ENCODE results near the gene ZNF627.
A peak's percentile ranks its signal among the peaks of the same experiment; 100 is the strongest.
"Not testable (repeated sequence)": the region's sequence is repeated elsewhere in the genome, so short reads cannot be mapped to it uniquely, and the experiment has no call there.

ZNF627 gene

GRCh38 chr19:11576227-11576626, 21.1 kb upstream of the ZNF627 start:
- DNase-seq: no peak

DNA sequence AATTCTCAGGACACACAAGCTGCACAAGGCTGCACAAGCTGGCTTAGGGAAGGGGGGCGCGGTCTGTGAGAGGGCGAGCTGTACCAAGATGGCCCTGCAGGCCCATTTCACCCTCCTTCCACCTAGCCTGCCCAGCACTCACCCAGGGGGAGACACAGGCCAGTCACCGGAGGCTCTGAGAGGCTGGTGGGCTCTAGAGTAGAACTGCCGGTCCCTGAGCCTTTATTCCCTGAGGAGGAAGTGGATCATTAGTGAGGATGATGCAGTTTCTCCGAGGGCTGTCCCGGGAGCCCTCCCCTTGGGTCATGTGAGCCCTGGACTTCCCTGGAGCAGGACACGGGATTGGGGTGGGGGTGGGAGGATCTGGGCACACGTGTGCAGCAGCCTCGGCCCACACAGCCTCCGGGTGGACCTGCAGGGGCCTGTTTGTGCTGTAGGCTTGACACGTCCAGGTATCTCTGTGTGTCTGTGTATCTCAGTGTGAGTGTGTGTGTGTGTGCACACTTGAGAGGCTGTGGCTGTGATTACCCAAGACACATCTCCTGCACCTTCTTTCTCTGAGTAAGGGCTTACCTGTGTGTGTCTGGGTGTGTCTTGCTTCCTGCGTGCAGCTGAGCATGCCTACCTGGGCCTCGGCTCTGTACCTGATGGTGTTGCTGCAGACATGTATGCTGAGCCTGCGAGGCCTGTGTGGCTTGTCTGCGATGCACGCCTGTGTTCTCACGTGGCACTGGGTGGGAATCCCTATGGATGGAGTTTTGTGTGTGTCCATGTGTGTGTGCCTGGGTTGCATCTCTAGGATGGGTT, 19.6 kb upstream of the ZNF627 start, which contains the start of gene ACP5:
TSS of gene ACP5 (minus strand) at position 195 of the 807 bp plus-strand sequence. CDS start 328 bp downstream, outside the sequence.
- DNase-seq: no peak

DNA sequence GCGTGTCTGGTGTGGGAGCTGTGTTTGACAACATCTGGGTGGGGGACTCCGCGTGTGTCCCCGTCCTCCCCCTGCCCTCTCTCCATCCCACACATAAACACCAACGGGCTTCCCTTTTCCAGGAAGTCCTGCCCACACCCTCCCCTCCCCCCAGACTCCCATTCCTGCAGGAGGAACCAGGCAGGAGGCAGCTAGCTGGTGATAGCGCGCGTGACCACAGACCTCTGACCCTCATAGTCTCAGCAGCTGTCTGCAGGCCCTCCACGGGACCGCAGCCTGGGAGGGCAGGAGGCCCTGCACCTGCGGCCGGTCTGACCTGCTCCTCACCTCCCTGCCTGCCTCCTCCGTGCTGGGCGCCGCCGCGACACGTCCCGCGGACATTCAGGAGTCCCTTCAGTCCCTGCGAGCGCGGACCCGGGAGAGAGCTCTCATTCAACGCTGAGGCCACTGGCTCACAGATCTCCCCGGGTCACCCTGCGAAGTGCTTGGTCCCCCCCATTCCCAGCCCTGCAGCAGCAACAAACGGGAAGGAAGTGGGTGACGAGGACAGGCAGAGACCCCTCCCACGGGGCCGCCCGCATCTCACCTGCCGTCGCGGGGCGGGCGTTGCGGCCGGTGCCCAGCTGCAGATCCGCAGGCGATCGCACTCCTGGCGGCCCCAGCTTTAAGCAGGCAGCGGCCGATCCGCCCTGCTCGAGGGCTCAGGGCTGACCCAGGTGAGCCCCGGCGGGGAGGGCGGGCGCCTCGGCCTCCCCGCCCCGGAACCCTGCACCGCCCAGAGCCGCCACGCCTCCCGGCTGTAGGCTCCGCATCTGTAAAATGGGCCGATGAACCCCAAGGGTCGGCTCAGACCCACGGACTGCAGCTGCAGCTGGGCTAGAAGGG, 18.8 kb upstream of the ZNF627 start:
- DNase-seq: peak; percentile 67

DNA sequence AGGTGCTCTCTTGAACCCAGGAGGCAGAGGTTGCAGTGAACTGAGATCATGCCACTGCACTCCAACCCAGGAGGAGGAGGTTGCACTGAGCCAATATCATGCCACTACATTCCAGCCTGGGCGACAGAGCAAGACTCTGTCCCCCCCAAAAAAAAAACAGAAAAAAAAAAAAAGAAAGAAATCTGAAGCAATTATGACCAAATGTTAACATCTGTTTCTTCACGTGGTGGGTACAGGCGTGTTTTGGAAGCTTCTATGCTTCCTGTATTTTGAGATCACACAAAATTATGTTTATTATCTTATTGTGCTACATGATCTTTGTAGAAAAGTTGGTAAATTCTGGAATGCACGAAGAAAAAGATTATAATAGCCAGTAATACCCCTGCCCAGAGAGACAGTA, 17.2 kb upstream of the ZNF627 start:
- DNase-seq: no peak

DNA sequence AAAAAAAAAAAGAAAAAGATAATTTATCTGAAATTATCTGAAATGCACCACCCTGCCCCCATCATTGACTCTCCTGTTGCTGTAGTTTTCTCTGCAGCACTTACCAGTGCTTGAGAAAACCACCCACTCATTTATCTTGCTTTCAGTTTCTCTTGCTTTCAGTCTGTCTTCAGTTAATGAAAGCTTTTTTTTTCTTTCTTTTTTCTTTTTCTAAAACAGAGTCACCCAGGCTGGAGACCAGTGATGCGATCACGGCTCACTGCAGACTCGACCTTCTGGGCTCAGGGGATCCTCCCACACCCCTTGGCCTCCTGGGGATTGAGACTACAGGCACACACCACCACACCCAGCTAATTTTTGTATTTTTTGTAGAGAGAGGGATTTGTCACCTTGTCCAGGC, 15.5 kb upstream of the ZNF627 start:
- peak; percentile 69 for DNase-seq

DNA sequence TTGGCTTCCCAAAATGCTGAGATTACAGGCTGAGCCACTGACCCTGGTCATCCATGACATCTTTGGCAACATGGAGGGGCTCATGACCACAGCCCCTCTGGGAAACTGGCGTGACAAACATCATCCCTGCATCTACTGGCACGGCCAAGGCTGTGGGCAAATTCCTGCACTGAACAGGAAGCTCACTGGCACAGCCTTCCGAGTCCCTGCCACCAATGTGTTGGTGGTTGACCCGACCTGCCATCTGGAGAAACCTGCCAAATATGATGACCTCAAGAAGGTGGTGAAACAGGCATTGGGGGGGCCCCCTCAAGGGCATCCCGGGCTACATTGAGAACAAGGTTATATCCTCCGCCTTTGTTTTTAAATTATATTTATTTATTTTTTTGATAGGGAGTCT, 11.0 kb upstream of the ZNF627 start:
- no peak for DNase-seq

GRCh38 chr19:11587302-11587974, 9.8 kb upstream of the ZNF627 start:
- DNase-seq: peak; percentile 90

DNA sequence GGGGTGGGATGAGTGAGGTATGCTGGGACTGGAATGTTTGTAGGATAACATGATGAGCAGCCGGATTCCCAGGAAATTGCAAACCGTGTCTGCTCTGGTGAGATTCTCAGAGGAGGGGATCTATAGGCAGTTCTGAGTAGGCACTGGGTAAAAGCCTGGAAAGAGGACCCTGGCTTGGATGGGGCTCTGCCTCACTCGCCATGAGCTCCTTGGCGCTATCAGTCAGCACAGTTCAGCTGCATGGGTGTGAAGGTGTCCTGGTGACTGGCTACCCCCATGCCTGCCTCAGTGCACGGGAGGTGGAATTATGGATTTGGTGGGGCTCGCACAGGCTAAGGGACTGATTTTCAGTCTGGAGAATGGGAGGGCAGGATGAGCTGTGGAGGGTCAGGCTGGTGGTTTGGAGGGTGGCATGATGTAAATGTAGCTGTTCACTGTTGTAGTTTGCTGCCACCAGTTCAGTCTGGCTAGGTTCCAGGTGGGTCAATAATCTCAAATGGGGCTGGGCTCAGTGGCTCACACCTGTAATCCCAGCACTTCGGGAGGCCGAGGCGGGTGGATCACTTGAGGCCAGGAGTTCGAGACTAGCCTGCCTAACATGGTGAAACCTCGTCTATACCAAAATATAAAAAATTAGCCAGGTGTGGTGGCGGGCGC, 9.2 kb upstream of the ZNF627 start:
- DNase-seq: no peak

GRCh38 chr19:11594084-11594483, 3.2 kb upstream of the ZNF627 start:
- no peak for DNase-seq

DNA sequence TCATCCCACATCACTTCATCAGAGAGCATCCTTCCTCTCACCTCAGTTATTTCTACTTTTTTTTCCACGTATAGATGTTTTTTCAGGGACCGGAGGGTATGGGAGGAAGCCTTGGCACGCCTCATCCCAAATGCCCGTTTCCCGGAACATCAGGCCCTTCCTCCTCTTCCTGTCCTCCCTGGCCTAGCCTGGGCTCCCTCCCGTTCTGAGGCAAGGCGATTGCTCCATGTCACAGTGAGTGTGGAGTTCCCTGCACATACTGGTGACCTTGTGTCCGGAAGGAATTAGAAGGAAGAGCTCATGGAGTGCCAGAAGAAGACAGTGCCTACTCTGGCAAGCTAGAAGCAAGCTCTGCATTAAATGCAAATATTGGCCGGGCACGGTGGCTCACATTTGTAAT, 1.1 kb upstream of the ZNF627 start:
- no peak for DNase-seq

- no peak for DNase-seq
Observed at GRCh38 chr19:11598103-11598483, 810 bp downstream of the ZNF627 start.

DNA sequence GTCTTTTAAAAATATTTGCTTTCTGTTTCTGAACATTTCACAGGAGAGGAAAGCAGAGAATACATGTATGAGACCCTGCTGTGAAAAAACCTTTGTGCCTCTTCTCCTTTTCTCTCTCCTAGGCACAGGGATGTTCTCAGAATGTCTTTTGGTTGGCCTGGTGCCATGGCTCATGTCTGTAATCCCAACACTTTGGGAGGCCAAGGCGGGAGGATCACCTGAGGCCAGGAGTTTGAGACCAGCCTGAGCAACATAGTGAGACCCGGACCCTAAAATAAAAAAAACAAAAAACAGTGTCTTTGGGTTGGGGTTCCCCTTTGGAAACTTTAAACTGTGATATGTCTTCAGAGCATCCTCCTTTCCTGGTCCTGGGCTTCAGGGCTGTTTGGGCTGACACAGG, 1.5 kb downstream of the ZNF627 start:
- DNase-seq: no peak

GRCh38 chr19:11599704-11600103, 2.4 kb downstream of the ZNF627 start:
- not testable (repeated sequence) for DNase-seq

DNA sequence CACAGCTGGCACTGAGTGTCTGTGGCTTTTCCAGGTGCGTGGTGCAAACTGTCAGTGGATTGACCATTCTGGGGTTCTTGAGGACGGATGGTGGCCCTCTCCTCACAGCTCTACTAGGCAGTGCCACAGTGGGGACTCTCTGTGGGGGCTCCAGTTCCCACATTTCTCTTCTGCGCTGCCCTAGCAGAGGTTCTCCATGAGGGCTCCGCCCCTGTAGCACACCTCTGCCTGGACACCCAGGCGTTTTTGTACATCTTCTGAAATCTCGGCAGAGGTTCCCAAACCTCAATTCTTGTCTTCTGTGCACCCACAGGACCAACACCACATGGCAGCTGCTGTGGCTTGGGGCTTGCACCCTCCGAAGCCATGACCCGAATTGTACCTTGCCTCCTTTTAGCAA, 9.2 kb downstream of the ZNF627 start:
- no peak for DNase-seq

DNA sequence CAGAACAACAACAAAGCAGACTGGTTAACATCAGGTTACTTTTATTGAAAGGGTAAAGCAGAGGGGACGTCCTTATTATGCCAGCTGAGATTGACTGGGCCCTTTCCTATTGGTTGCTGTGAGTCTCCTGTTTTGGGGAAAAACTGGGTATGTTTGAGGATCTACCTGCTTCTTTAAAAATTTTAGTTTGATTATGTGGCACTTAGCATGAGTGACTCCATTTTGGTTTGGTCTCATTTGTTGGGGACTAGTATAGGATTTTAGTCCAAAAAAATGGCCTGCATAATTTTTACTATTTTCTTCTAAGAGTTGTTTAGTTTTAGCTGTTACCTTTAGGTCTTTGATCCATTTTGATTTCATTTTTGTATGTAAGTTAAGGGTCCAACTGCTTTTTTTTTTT, 14.4 kb downstream of the ZNF627 start:
- no peak for DNase-seq

DNA sequence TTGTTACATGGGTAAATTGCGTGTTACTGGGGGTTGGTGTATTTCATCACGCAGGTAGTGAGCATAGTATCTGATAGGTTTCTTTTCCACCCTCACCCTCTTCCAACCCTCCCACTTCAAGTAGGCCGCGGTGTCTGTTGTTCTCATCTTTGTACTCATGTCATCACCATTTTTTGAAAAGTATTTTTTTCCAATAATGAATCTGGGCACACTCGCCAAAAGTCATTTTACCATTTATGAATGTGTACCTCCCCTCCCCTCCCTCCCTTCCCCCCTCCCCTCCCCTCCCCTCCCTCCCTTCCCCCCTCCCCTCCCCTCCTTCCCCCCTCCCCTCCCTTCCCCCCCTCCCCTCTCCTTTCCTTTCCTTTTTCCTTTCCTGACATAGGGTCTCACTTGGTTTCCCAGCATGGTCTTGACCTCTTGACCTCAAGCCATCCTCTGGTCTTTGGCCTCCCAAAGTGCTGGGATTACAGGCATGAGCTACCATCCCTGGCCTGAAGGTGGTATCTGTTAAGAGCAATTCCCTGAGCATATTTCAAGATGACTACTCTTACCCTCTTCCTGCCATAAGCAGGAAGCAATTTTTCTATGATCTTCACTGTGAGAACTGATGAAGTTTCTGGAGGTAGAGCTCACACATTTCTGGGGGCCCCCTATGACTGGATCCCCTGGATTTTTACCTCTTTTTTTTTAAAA, 15.7 kb downstream of the ZNF627 start:
- no peak for DNase-seq

GRCh38 chr19:11617180-11618062, 20.1 kb downstream of the ZNF627 start:
- DNase-seq: no peak

DNA sequence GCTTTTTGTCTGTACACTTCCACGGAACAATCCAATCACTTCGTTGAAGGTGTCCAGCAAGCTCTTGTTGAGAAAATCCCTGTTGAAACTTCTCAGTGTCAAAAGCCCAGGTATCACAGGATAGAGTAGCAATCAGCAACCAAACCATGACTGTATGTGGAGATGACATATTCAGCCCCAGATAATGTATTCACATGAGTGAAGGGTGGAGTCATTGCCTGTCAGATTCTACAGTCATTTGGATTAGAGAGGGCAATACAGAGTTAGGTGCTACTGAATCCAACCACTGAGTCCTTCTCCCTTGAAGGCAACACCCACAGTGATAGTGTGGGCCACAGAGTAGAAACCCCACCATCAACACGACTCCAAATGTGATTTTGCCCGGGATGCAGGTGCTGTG, 23.3 kb downstream of the ZNF627 start:
- DNase-seq: no peak

DNA sequence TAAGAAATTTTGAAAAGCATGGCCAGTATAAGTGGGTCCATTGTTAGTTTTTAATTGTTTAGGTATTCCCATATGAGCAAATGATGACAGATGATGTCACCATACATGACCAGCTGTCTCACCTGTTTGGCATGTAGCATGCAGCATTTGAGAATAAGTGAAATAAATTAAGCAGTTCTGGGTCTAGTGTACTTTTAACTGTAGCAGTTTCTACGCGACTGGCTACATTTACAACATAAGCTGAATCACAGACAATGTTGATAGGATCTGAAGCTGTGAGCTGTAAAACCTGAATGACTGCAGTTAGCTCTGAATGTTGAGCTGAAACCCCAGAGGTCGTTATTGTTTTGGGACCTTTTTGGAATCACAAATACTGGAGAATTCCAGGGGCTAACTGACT, 25.1 kb downstream of the ZNF627 start:
- not testable (repeated sequence) for DNase-seq

DNA sequence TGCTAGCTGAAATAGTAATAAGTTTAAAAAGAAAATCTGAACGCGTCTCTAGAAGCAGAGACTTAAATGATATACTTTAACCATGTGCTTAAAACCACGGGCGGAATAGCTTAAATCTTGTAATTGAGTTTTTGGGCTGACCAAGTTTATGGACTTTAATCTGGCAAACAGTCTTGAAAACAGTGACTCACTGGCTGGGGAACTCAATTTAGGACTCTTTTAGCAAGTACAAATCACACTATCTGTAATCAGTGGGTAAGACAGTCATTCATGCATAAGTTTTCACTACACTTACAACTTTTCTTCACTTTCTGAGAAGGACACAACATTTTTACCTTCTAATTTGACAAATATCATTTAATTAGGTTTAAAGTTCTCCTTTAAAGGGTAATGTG, 26.8 kb downstream of the ZNF627 start:
- DNase-seq: no peak

GRCh38 chr19:11626252-11626651, 29.0 kb downstream of the ZNF627 start:
- DNase-seq: no peak

All from activated CD8-positive, alpha-beta memory T cell treated with anti-CD3 and anti-CD28 coated beads, Interleukin-2, amount 50 U/mL, for 48 hours (primary cell).